Activated effector memory CD4-positive, alpha-beta T cell treated with anti-CD3 and anti-CD28 coated beads, Interleukin-2, amount 50 U/mL, for 16 hours (primary cell): Measurements from ENCODE around the gene CPA1.

Source experiments
- DNase-seq: peaks from one replicate; pipeline ENCODE4 v3.0.0-alpha.2; 2020

CPA1 gene

GRCh38 chr7:130397051-130397757 lies 16.9 kb downstream of the CPA1 start:
- no peak for DNase-seq

GRCh38 chr7:130397758-130398073 lies 17.4 kb downstream of the CPA1 start:
- no peak for DNase-seq

- DNase-seq, result no peak
Measured at GRCh38 chr7:130398526-130399090, 18.3 kb downstream of the CPA1 start.

- DNase-seq, result no peak
Measured at GRCh38 chr7:130400120-130400572, 19.9 kb downstream of the CPA1 start.

- DNase-seq, result no peak
Measured at GRCh38 chr7:130401101-130401500, 20.8 kb downstream of the CPA1 start.

- no peak for DNase-seq
Measured at GRCh38 chr7:130401578-130401977, 21.3 kb downstream of the CPA1 start.

GRCh38 chr7:130405003-130405402 lies 24.7 kb downstream of the CPA1 start:
- no peak for DNase-seq

GRCh38 chr7:130409067-130409711 lies 28.9 kb downstream of the CPA1 start:
- no peak for DNase-seq

GRCh38 chr7:130409712-130410072 lies 29.4 kb downstream of the CPA1 start:
- DNase-seq, result no peak

GRCh38 chr7:130410868-130411541 lies 30.7 kb downstream of the CPA1 start:
- no peak for DNase-seq

- no peak for DNase-seq
Measured at GRCh38 chr7:130413201-130413600, 32.9 kb downstream of the CPA1 start.

- DNase-seq, result no peak
Measured at GRCh38 chr7:130415006-130415405, 34.7 kb downstream of the CPA1 start.

- no peak for DNase-seq
Measured at GRCh38 chr7:130417213-130417612, 36.9 kb downstream of the CPA1 start.

GRCh38 chr7:130418306-130418705 lies 38.0 kb downstream of the CPA1 start:
- DNase-seq, result no peak

- DNase-seq, result no peak
Measured at GRCh38 chr7:130419658-130420057, 39.4 kb downstream of the CPA1 start.

- no peak for DNase-seq
Measured at GRCh38 chr7:130420943-130421578, 40.8 kb downstream of the CPA1 start.

- no peak for DNase-seq
Measured at GRCh38 chr7:130421684-130422083, 41.4 kb downstream of the CPA1 start.

GRCh38 chr7:130423501-130424037 lies 43.3 kb downstream of the CPA1 start:
- DNase-seq, result no peak

- DNase-seq, result no peak
Measured at GRCh38 chr7:130425796-130426195, 45.5 kb downstream of the CPA1 start.

- DNase-seq, result no peak
Measured at GRCh38 chr7:130426564-130426963, 46.3 kb downstream of the CPA1 start.

GRCh38 chr7:130429019-130429418 lies 48.7 kb downstream of the CPA1 start:
- no peak for DNase-seq

- DNase-seq, result no peak
Measured at GRCh38 chr7:130430115-130430514, 49.8 kb downstream of the CPA1 start.
